ENCODE data around the gene ZFP3.
"Not testable (repeated sequence)": the region's sequence is repeated elsewhere in the genome, so short reads cannot be mapped to it uniquely, and the experiment has no call there.

ZFP3 gene

DNA sequence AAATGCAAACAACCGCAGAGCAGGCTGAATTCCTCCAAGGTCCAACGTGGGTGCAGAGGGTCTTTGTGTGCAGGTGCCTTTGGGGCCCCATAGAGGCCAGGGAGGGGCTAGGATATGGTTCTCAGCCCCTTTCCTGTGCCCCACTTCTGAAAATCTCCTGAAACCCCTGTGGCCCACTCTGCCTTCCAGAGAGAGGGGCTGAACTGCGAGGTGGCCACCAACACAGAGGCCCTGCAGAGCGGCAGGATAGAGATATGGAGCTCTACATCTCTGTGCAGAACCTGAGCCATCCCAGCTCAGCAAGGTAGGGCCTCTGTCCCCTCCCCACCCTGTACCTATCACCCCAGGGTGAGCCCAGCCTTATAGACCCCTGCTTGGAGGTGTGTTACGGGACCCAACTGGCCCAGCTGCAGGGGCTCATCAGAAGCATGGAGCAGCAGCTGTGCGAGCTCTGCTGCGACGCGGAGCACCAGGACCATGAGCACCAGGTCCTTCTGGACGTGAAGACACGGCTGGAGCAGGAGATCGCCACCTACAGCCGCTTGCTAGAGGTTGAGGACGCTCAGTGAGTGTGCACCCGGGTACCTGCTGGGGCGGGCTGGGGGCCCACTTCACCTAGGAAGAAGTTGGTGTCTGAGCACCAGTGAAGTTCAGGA is 43.0 kb downstream of the ZFP3 start:
- no peak overlapping the region for H3K4me2 ChIP-seq (ENCODE audit: low read length)
- no peak overlapping the region for H3K4me3 ChIP-seq (ENCODE audit: low read depth, low read length)
- no peak overlapping the region for H2AFZ ChIP-seq
- no peaks in the 10 kb centered on the region for H3K4me1 ChIP-seq
- H3K9ac ChIP-seq: no peak overlapping the region
- H3K79me2 ChIP-seq: no peaks in the 10 kb centered on the region
- H3K27me3 ChIP-seq (ENCODE audit: control insufficient read depth, insufficient read depth, low read length): peaks cover under 1% of the 10 kb centered on the region
- no peaks in the 10 kb centered on the region for H3K36me3 ChIP-seq (ENCODE audit: control insufficient read depth, insufficient read depth, low read length)
- no peaks in the 10 kb centered on the region for H3K9me3 ChIP-seq (ENCODE audit: control insufficient read depth, low read length)
- H3K27ac ChIP-seq: no peak overlapping the region
- TF ChIP-seq, protein P1, sequence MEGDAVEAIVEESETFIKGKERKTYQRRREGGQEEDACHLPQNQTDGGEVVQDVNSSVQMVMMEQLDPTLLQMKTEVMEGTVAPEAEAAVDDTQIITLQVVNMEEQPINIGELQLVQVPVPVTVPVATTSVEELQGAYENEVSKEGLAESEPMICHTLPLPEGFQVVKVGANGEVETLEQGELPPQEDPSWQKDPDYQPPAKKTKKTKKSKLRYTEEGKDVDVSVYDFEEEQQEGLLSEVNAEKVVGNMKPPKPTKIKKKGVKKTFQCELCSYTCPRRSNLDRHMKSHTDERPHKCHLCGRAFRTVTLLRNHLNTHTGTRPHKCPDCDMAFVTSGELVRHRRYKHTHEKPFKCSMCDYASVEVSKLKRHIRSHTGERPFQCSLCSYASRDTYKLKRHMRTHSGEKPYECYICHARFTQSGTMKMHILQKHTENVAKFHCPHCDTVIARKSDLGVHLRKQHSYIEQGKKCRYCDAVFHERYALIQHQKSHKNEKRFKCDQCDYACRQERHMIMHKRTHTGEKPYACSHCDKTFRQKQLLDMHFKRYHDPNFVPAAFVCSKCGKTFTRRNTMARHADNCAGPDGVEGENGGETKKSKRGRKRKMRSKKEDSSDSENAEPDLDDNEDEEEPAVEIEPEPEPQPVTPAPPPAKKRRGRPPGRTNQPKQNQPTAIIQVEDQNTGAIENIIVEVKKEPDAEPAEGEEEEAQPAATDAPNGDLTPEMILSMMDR (IDR thresholded peaks at IDR 0.05): no peak

DNA sequence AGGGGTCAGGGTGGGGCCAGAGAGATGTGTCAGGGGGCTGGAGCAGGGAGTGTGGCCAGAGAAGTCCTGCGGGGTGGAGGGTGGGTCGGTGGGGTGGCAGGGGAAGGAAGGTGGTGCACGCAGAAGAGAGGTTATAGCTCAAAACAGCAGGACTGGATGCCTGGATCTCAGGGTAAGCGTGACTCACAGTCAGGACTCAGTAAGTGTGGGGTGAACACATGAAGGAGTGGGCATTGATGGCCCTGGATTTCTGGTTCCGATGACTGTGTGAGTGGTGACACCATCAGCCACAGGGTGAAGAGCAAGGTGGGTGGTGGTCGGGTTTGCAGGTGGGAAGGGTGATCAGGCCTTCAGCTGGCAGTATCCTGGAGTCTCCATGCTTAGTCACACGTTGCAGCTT is 43.8 kb downstream of the ZFP3 start:
- H3K4me2 ChIP-seq (ENCODE audit: low read length); H3K4me1 ChIP-seq; H3K9ac ChIP-seq; H3K27me3 ChIP-seq (ENCODE audit: control insufficient read depth, insufficient read depth, low read length); H3K4me3 ChIP-seq (ENCODE audit: low read depth, low read length); H2AFZ ChIP-seq; H3K27ac ChIP-seq; H3K79me2 ChIP-seq; H3K9me3 ChIP-seq (ENCODE audit: control insufficient read depth, low read length); H3K36me3 ChIP-seq (ENCODE audit: control insufficient read depth, insufficient read depth, low read length): not testable (repeated sequence)

DNA sequence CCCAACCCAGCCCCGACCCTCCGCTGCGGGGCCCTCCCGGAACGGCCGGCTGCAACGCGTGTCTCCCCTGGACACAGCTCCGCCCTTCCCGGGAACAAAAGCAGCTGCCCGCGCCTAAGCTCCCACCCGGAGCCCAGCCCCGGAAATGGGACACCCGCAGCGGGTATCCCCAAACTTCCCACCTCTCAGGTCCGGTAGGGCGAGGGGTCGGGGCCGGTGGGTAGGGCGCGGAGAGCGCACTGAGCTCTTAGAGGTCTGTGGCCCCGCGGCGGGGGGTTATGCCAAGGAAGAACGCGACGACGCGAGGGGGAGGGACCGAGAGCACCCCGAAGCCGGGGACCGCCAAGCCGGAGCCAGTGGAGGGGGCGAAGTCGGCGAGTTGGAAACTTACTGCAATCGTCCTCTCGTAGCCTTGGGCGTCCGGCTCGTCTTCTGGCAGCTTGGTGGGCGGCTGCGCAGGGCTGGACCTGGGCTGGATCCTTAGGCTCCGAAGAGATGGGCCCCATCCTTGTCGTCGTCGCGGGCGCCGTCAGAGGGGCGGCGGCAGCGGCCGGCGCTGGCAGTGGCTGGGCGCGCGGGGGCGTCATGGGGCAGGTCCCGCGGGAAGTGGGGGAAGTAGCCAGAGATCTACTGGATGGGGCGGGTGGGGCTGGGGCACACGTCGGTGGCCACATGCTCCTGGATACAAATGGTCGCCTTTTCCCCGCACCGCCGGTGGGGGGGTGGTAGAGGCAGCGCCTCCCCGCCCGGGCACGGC is 44.5 kb downstream of the ZFP3 start:
- H3K4me2 ChIP-seq (ENCODE audit: low read length): peak overlapping the region; percentile 78
- no peak overlapping the region for H3K9ac ChIP-seq
- H2AFZ ChIP-seq: peak overlapping the region; percentile 80
- H3K4me3 ChIP-seq (ENCODE audit: low read depth, low read length): peak overlapping the region; percentile 34
- no peak overlapping the region for H3K27ac ChIP-seq
- H3K4me1 ChIP-seq: no peaks in the 10 kb centered on the region
- H3K79me2 ChIP-seq: no peaks in the 10 kb centered on the region
- TF ChIP-seq, protein P1 (IDR thresholded peaks at IDR 0.05): no peak
- H3K9me3 ChIP-seq (ENCODE audit: control insufficient read depth, low read length): no peaks in the 10 kb centered on the region
- H3K27me3 ChIP-seq (ENCODE audit: control insufficient read depth, insufficient read depth, low read length): no peaks in the 10 kb centered on the region
- H3K36me3 ChIP-seq (ENCODE audit: control insufficient read depth, insufficient read depth, low read length): no peaks in the 10 kb centered on the region

DNA sequence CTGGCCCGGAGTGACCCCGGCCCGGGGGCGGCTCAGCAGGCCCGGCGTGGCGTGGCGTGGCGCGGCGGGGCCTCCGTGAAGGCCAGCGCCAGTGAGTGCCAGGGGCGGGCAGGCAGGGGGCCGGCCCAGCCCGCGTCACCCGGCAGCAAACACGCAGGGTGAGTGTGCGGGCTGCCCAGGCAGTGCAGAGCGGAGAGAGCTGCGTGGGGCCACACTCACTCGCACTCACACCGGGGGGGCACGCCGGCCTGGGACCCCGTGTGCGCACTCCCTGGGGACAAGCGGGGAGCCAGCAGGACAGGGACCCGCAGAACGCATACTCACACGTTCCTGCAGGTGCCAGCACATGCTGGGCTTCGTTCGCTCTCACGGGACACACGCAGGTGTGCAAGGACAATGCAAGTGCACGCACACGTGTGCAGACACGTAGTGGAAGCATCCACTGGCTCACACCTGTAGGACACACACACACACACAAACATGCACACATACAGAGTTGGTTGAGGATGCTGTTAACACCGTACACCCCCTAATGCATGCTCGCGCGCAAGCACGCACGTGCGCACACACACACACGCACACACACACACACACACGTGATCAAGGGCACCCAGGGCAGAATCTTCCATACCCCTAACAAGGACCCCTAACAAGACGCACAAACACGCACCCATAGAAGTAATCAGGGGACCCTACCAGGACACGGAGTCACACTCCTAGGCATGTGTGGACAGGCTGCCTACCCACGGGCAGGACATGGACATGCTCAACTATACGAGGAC is 45.3 kb downstream of the ZFP3 start:
- Histone ChIP-seq H3K79me2 (no peaks in the 10 kb centered on the region), H3K4me2 (ENCODE audit: low read length) (no peak overlapping the region), H3K9ac (no peak overlapping the region), H2AFZ (no peak overlapping the region), H3K27me3 (ENCODE audit: control insufficient read depth, insufficient read depth, low read length) (no peaks in the 10 kb centered on the region), H3K9me3 (ENCODE audit: control insufficient read depth, low read length) (no peaks in the 10 kb centered on the region), H3K4me1 (no peaks in the 10 kb centered on the region), H3K4me3 (ENCODE audit: low read depth, low read length) (no peak overlapping the region), H3K27ac (no peak overlapping the region), H3K36me3 (ENCODE audit: control insufficient read depth, insufficient read depth, low read length) (no peaks in the 10 kb centered on the region)
- TF ChIP-seq, protein P1 (IDR thresholded peaks at IDR 0.05): no peak

DNA sequence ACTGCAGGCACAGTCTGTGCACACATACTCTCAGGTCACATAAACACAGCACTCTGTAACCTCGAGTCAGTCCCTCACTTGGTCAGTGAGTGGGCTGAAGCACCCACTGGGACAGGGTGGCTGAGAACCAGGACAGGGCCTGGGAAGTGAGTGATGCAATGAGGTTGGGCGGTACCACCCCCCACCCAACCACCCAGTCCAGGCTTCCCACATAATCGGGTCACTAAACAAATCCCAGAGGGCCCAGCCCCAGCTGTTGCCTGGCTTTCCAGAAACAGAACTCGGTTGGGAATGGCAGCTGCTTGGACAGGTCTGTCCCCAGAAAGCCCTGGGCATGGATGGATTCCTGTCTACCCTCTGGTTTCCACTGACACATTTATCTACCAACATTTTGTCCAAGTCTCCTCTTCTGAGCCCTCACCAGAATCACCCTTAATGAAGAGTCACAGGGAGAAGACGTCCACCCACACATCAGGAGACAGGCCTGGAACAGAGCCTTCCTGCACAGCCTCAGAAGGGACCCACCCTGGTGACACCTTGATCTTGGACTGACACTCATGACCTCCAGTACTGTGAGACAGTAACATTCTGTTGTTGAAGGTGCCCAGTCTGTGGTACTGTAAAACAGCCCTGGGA is 46.0 kb downstream of the ZFP3 start:
- H3K4me2 ChIP-seq (ENCODE audit: low read length); H3K36me3 ChIP-seq (ENCODE audit: control insufficient read depth, insufficient read depth, low read length); H2AFZ ChIP-seq; H3K27me3 ChIP-seq (ENCODE audit: control insufficient read depth, insufficient read depth, low read length); H3K27ac ChIP-seq; H3K4me3 ChIP-seq (ENCODE audit: low read depth, low read length); H3K9ac ChIP-seq; H3K9me3 ChIP-seq (ENCODE audit: control insufficient read depth, low read length); H3K79me2 ChIP-seq; H3K4me1 ChIP-seq: not testable (repeated sequence)

DNA sequence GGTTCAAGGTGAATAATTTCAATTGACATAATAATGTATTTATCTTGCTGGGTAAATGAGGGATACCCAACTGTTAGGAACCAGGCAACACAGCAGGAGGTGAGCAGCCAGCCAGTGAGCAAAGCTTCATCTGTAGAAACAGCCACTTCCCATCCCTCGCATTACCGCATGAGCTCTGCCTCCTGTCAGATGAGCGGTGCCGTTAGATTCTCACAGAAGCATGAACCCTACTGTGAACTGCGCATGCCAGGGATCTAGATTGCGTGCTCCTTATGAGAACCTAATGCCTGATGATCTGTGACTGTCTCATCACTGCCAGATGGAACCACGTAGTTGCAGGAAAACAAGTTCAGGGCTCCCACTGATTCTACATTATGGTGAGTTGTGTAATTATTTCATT is 46.6 kb downstream of the ZFP3 start:
- H3K79me2 ChIP-seq; H3K9me3 ChIP-seq (ENCODE audit: control insufficient read depth, low read length); H3K27me3 ChIP-seq (ENCODE audit: control insufficient read depth, insufficient read depth, low read length); H3K4me2 ChIP-seq (ENCODE audit: low read length); H2AFZ ChIP-seq; H3K4me1 ChIP-seq; H3K36me3 ChIP-seq (ENCODE audit: control insufficient read depth, insufficient read depth, low read length); H3K9ac ChIP-seq; H3K4me3 ChIP-seq (ENCODE audit: low read depth, low read length); H3K27ac ChIP-seq: not testable (repeated sequence)

All from parathyroid adenoma (tissue), 2 donors.